ENCODE data around the gene SDK2. TPM values are rescaled to one million over a fixed set of nuclear protein-coding genes. Genes with fewer than 3 reads are reported as not detected.

The SDK2 gene
- total RNA-seq, 1 donor from 2014 or later, result 1.0 TPM

- DNase-seq (no peak), ATAC-seq (ENCODE audit: poor library complexity) (no peak)
- intact Hi-C loops (cut with DNase I), result no loop called here
Measured at GRCh38 chr17:73594598-73594997, 49.6 kb downstream of the SDK2 start.

- ATAC-seq (ENCODE audit: poor library complexity), result no peak
- intact Hi-C loops (cut with DNase I), result no loop called here
- no peak for DNase-seq
Measured at GRCh38 chr17:73594025-73594424, 50.2 kb downstream of the SDK2 start.

- ATAC-seq (ENCODE audit: poor library complexity), result no peak
- DNase-seq, result no peak
- intact Hi-C loops (cut with DNase I), result no loop called here
Measured at GRCh38 chr17:73593249-73593965, 50.8 kb downstream of the SDK2 start.

GRCh38 chr17:73592501-73592961, 51.7 kb downstream of the SDK2 start:
- no peak for ATAC-seq (ENCODE audit: poor library complexity)
- no peak for DNase-seq
- intact Hi-C loops (cut with DNase I), result no loop called here

GRCh38 chr17:73592079-73592415, 52.2 kb downstream of the SDK2 start:
- no peak for DNase-seq
- ATAC-seq (ENCODE audit: poor library complexity), result no peak
- intact Hi-C loops (cut with DNase I), result no loop called here

GRCh38 chr17:73591296-73592078, 52.8 kb downstream of the SDK2 start:
- ATAC-seq (ENCODE audit: poor library complexity), result no peak
- intact Hi-C loops (cut with DNase I), result no loop called here

GRCh38 chr17:73589363-73589980, 54.8 kb downstream of the SDK2 start:
- DNase-seq, result no peak
- intact Hi-C loops (cut with DNase I), result no loop called here
- ATAC-seq (ENCODE audit: poor library complexity), result no peak

More at GRCh38 chr17:73591296-73592078, 52.8 kb downstream of the SDK2 start:
- no peak for DNase-seq

GRCh38 chr17:73588891-73589290, 55.4 kb downstream of the SDK2 start:
- DNase-seq (no peak), ATAC-seq (ENCODE audit: poor library complexity) (no peak)
- intact Hi-C loops (cut with DNase I), result no loop called here

- DNase-seq (no peak), ATAC-seq (ENCODE audit: poor library complexity) (no peak)
- intact Hi-C loops (cut with DNase I), result no loop called here
Measured at GRCh38 chr17:73588301-73588846, 55.9 kb downstream of the SDK2 start.

- intact Hi-C loops (cut with DNase I), result no loop called here
- ATAC-seq (ENCODE audit: poor library complexity) (peak; percentile 97), DNase-seq (peak; percentile 69)
Measured at GRCh38 chr17:73586921-73587602, 57.2 kb downstream of the SDK2 start.

- no peak for ATAC-seq (ENCODE audit: poor library complexity)
- intact Hi-C loops (cut with DNase I), result no loop called here
- no peak for DNase-seq
Measured at GRCh38 chr17:73586275-73586832, 57.9 kb downstream of the SDK2 start.

- DNase-seq (no peak), ATAC-seq (ENCODE audit: poor library complexity) (no peak)
- intact Hi-C loops (cut with DNase I), result no loop called here
Measured at GRCh38 chr17:73585583-73585982, 58.7 kb downstream of the SDK2 start.

- DNase-seq (no peak), ATAC-seq (ENCODE audit: poor library complexity) (no peak)
- intact Hi-C loops (cut with DNase I), result no loop called here
Measured at GRCh38 chr17:73584987-73585386, 59.3 kb downstream of the SDK2 start.

- no peak for DNase-seq
- intact Hi-C loops (cut with DNase I), result no loop called here
- ATAC-seq (ENCODE audit: poor library complexity), result no peak
Measured at GRCh38 chr17:73584049-73584448, 60.2 kb downstream of the SDK2 start.

GRCh38 chr17:73582821-73583220, 61.4 kb downstream of the SDK2 start:
- no peak for ATAC-seq (ENCODE audit: poor library complexity)
- DNase-seq, result no peak
- intact Hi-C loops (cut with DNase I), result no loop called here

GRCh38 chr17:73582359-73582758, 61.9 kb downstream of the SDK2 start:
- intact Hi-C loops (cut with DNase I), result no loop called here
- DNase-seq, result no peak

GRCh38 chr17:73581379-73581778, 62.9 kb downstream of the SDK2 start:
- DNase-seq (peak; percentile 8), ATAC-seq (ENCODE audit: poor library complexity) (no peak)
- intact Hi-C loops (cut with DNase I), result no loop called here

More at GRCh38 chr17:73582359-73582758, 61.9 kb downstream of the SDK2 start:
- ATAC-seq (ENCODE audit: poor library complexity), result no peak

GRCh38 chr17:73580073-73580710, 64.1 kb downstream of the SDK2 start:
- intact Hi-C loops (cut with DNase I), result no loop called here
- no peak for DNase-seq
- no peak for ATAC-seq (ENCODE audit: poor library complexity)
